Small intestine (tissue), 7 donors: Measurements from ENCODE around the gene M1AP. TPM values are rescaled to one million over a fixed set of nuclear protein-coding genes. Genes with fewer than 3 reads are reported as not detected.

Experiments
- DNase-seq, 2 donors: peaks; one replicate each; pipeline versions ENCODE4 v3.0.0 to v3.0.0-alpha.2; 2013
- FAIRE-seq: peaks from 2 replicates; lab custom pipeline; 2012; peaks lifted over from hg19 to GRCh38; lab: Jason Lieb, UNC
- H3K27ac ChIP-seq, 3 donors: one replicate each; pipeline ENCODE4 v1.5.1; 2013; ENCODE audit warnings: low read length in 2 of 3, mild to moderate bottlenecking in 2 of 3, control low read depth in 1 of 3, inconsistent platforms in 1 of 3, low read depth in 1 of 3, moderate library complexity in 1 of 3
- H3K27me3 ChIP-seq, 3 donors: one replicate each; pipeline ENCODE4 v1.6.1; 2013; ENCODE audit warnings: low read length in 3 of 3, inconsistent platforms in 1 of 3; ENCODE audit not compliant: control insufficient read depth in 3 of 3, insufficient read depth in 3 of 3
- H3K36me3 ChIP-seq, 3 donors: one replicate each; pipeline ENCODE4 v1.6.1; 2013; ENCODE audit warnings: low read length in 3 of 3, inconsistent platforms in 1 of 3, low read depth in 1 of 3, mild to moderate bottlenecking in 1 of 3, moderate library complexity in 1 of 3; ENCODE audit not compliant: control insufficient read depth in 3 of 3, insufficient read depth in 2 of 3
- H3K4me1 ChIP-seq, 3 donors: one replicate each; pipeline ENCODE4 v1.6.1; 2013; ENCODE audit warnings: low read length in 2 of 3, inconsistent platforms in 1 of 3, low read depth in 1 of 3, mild to moderate bottlenecking in 1 of 3, moderate library complexity in 1 of 3; ENCODE audit not compliant: control insufficient read depth in 3 of 3, insufficient read depth in 2 of 3
- H3K4me3 ChIP-seq, 3 donors: one replicate each; pipeline ENCODE4 v1.5.1; 2013; ENCODE audit warnings: low read length in 3 of 3, control low read depth in 1 of 3, inconsistent platforms in 1 of 3, low read depth in 1 of 3, mild to moderate bottlenecking in 1 of 3, moderate library complexity in 1 of 3
- H3K9me3 ChIP-seq, 2 donors: one replicate each; pipeline ENCODE4 v1.6.1; 2013; ENCODE audit warnings: low read depth in 1 of 2, low read length in 1 of 2; ENCODE audit not compliant: control insufficient read depth in 2 of 2, insufficient read depth in 1 of 2
- WGBS, 3 donors: extraction: QIAGEN DNeasy Blood & Tissue Kit; methylation state at CpG; one replicate each; pipeline ENCODE4 v1.1.7; 2013; 5-methylcytosine and 5-hydroxymethylcytosine counted together
- polyA plus RNA-seq, 4 donors: library from polyadenylated mRNA; stranded (reverse) in 3 of 4; unstranded in 1 of 4; fragments of 200-250 nt in 3 of 4; fragments of 120-200 nt in 1 of 4; gene quantifications; one replicate each; pipeline versions ENCODE4 v1.2.1 to v1.2.3, GENCODE V29; 2013
- donor health status: healthy with polysubstance abuse.
- donor health status: control.
- donor health status: control.
- donor health status: Bipolar disorder and iron deficiency.
- donor health status: healthy.

M1AP gene
- polyA plus RNA-seq, 4 donors, result 0.12 to 0.13 TPM; not detected in 2

- H3K4me3 ChIP-seq, result no peak overlapping the region
- 53 to 74% (median 57%) methylated on average over 3 of the region's 3 CpGs for WGBS, 3 donors
- H3K4me1 ChIP-seq, result no peaks in the 10 kb centered on the region
- no peaks in the 10 kb centered on the region for H3K36me3 ChIP-seq
- no peak overlapping the region for H3K27ac ChIP-seq
- DNase-seq (no peak), FAIRE-seq (no peak)
- H3K9me3 ChIP-seq, result no peaks in the 10 kb centered on the region
- H3K27me3 ChIP-seq, result peaks cover 0 to 12% (median 0%) of the 10 kb centered on the region in 3 donors
Observed at GRCh38 chr2:74689671-74690070, 41.5 kb upstream of the M1AP start.

- WGBS, 3 donors, result 83 to 97% (median 93%) methylated on average over 1 of the region's 1 CpG
- DNase-seq, result no peak
- Histone ChIP-seq H3K4me1 (no peaks in the 10 kb centered on the region), H3K27ac (no peak overlapping the region), H3K36me3 (no peaks in the 10 kb centered on the region), H3K27me3 (peaks cover 0 to 12% (median 0%) of the 10 kb centered on the region in 3 donors), H3K4me3 (no peak overlapping the region), H3K9me3 (no peaks in the 10 kb centered on the region)
- FAIRE-seq, result no peak
Observed at GRCh38 chr2:74688881-74689280, 40.8 kb upstream of the M1AP start.

- no peak overlapping the region for H3K27ac ChIP-seq
- 70 to 85% (median 81%) methylated on average over 3 of the region's 3 CpGs for WGBS, 3 donors
- no peaks in the 10 kb centered on the region for H3K4me1 ChIP-seq
- DNase-seq (no peak), FAIRE-seq (no peak)
- H3K9me3 ChIP-seq, result no peaks in the 10 kb centered on the region
- H3K4me3 ChIP-seq, result no peak overlapping the region
- no peaks in the 10 kb centered on the region for H3K36me3 ChIP-seq
- H3K27me3 ChIP-seq, result peaks cover 0 to 12% (median 0%) of the 10 kb centered on the region in 3 donors
Observed at GRCh38 chr2:74685408-74685807, 37.3 kb upstream of the M1AP start.

- DNase-seq, result no peak
- no peaks in the 10 kb centered on the region for H3K4me1 ChIP-seq
- no peak for FAIRE-seq
Observed at GRCh38 chr2:74682501-74682900, 34.4 kb upstream of the M1AP start.

GRCh38 chr2:74679615-74680014 lies 31.5 kb upstream of the M1AP start:
- no peak for FAIRE-seq
- no peak for DNase-seq
- peaks cover 0 to 7% (median 0%) of the 10 kb centered on the region in 3 donors for H3K27me3 ChIP-seq
- H3K4me3 ChIP-seq, result no peak overlapping the region
- no peaks in the 10 kb centered on the region for H3K4me1 ChIP-seq
- H3K36me3 ChIP-seq, result peaks cover 0 to 9% (median 6%) of the 10 kb centered on the region in 3 donors
- no peaks in the 10 kb centered on the region for H3K9me3 ChIP-seq
- 94 to 96% (median 96%) methylated on average over 14 to 15 of the region's 15 CpGs for WGBS, 3 donors
- H3K27ac ChIP-seq, result no peak overlapping the region

More at GRCh38 chr2:74682501-74682900, 34.4 kb upstream of the M1AP start:
- no peaks in the 10 kb centered on the region for H3K9me3 ChIP-seq
- peaks cover 0 to 6% (median 3%) of the 10 kb centered on the region in 3 donors for H3K36me3 ChIP-seq
- peaks cover 0 to 7% (median 0%) of the 10 kb centered on the region in 3 donors for H3K27me3 ChIP-seq
- no peak overlapping the region for H3K27ac ChIP-seq
- no peak overlapping the region for H3K4me3 ChIP-seq

- no peaks in the 10 kb centered on the region for H3K9me3 ChIP-seq
- FAIRE-seq, result no peak
- H3K4me3 ChIP-seq, result no peak overlapping the region
Observed at GRCh38 chr2:74676331-74676730, 28.2 kb upstream of the M1AP start.

GRCh38 chr2:74675090-74675489 lies 27.0 kb upstream of the M1AP start:
- H3K36me3 ChIP-seq, result peaks cover 0 to 10% (median 6%) of the 10 kb centered on the region in 3 donors
- no peaks in the 10 kb centered on the region for H3K9me3 ChIP-seq
- no peaks in the 10 kb centered on the region for H3K4me1 ChIP-seq
- H3K4me3 ChIP-seq, result no peak overlapping the region
- WGBS, 3 donors, result 87 to 90% (median 89%) methylated on average over 6 of the region's 6 CpGs
- H3K27me3 ChIP-seq, result peaks cover 0 to 3% (median 0%) of the 10 kb centered on the region in 3 donors
- FAIRE-seq (no peak), DNase-seq (no peak)
- H3K27ac ChIP-seq, result no peak overlapping the region

More at GRCh38 chr2:74676331-74676730, 28.2 kb upstream of the M1AP start:
- Histone ChIP-seq H3K4me1 (no peaks in the 10 kb centered on the region), H3K27ac (no peak overlapping the region), H3K36me3 (peaks cover 0 to 10% (median 6%) of the 10 kb centered on the region in 3 donors), H3K27me3 (peaks cover 0 to 5% (median 0%) of the 10 kb centered on the region in 3 donors)
- 87 to 92% (median 91%) methylated on average over 4 of the region's 4 CpGs for WGBS, 3 donors
- DNase-seq, result no peak

- Histone ChIP-seq H3K36me3 (peaks cover 0 to 4% (median 3%) of the 10 kb centered on the region in 3 donors), H3K9me3 (no peaks in the 10 kb centered on the region), H3K27ac (no peak overlapping the region), H3K4me3 (no peak overlapping the region), H3K27me3 (peaks cover 0 to 3% (median 0%) of the 10 kb centered on the region in 3 donors), H3K4me1 (no peaks in the 10 kb centered on the region)
- 69 to 86% (median 73%) methylated on average over 7 of the region's 7 CpGs for WGBS, 3 donors
- DNase-seq, result no peak
- FAIRE-seq, result no peak
Observed at GRCh38 chr2:74673826-74674528, 25.8 kb upstream of the M1AP start.
